GM19328 (cell line): ENCODE data around the gene ZSCAN21.

Experiments used
- ATAC-seq: cut with Tn5 transposase; IDR thresholded peaks from one replicate; pipeline ENCODE4 v1.9.1; 2021; ENCODE audit warnings: mild to moderate bottlenecking, moderate library complexity; ENCODE audit not compliant: unreplicated experiment

ZSCAN21 gene

DNA sequence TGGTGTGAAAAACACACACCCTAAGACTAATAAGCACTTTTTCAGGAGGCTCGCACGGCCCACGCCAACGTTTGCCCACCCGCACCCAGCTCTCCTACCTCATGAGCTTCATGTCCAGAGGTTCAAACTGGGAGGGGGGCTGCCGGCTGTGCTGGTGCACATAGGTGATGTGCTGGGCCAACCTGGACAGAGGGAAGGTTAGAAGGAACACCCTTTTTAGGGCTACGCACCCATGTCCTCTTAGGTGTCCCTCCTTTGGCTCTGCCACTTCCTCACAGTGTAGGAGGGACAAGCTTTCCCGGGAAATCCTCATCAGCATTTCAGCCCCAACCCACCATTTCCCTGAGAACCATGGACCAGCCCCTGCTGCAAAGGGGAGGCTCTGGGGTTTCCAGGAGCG lies 45.7 kb downstream of the ZSCAN21 start:
- no peak for ATAC-seq

- ATAC-seq, result no peak
Observed at GRCh38 chr7:100095704-100096103, 46.1 kb downstream of the ZSCAN21 start.

DNA sequence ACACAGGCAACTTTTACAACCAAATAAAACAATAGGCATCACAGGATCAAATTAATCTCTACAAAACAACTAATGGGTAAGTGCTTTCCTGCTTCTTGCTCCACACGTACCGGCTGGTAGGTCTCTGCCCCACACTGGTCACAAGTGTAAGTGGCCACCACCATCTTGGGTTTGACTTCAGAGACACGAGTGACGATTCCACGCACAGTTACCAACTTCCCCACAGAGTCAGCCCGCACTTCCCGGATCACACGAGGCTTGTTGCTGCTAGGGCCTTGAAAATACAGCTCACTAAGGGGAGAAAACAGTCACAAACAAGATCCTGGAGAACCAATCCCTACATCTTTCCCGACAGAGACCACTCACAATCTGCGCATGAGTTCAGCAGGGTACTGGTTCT lies 49.3 kb downstream of the ZSCAN21 start:
- ATAC-seq, result no peak

DNA sequence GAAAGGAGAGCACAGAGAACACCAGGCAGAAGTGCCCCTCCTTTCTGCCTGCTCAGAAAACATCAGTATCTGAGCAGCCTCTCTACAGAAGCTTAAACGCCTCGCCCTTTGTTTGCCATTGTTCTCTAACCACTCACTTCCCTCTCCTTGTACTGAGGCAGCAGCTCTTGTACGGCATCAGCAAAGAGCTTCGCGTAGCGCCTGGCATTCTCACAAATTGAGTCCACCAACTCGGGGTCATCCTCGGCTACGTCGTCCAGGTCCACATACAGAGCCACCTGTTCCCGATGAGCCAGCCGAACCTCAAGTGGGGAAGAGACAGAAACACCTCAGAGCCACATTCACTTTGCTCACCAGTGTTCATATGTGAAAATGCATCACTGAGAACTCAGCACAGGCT lies 49.9 kb downstream of the ZSCAN21 start:
- no peak for ATAC-seq

GRCh38 chr7:100100420-100101015 lies 50.9 kb downstream of the ZSCAN21 start:
- peak; percentile 54 for ATAC-seq

DNA sequence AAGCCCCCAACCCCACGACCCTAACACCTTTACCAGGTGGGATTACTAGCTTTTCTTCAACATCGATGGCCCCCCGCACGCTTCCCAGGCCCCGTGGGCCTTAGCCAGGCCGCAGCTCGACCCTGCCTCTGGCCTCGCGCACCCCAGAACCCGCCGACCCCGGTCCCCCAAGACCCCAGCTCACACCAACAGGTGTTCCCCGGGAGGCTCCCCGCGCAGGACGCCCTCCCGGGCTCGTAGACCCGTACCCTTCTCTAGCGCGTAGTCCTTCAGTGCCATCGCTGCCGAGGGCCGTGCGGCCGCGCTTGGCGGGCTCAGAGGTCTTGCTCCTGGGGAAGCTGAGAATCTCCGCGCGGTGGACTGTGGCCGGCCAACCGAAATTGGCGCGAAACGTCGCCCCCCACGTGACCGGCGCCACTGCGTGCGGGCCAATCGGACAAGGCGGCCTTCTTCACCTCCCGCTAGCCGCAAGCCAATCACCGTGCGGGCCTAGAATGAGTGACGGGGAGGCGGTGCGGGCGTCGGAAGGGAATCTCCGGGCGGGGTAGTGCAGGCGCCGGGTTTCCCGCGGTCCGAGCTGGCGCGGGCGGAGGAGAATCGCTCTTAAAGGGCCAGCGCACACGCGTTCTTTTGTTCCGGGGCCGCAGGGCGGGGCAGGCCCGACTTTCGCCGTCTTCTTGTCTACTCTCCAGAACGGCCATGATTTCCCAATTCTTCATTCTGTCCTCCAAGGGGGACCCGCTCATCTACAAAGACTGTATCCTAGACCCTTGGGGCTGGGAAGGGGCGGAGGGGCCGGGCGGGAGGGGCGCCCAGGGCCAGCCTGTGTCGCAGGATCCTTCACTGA lies 51.7 kb downstream of the ZSCAN21 start, which contains the start of the genes AP4M1 and MCM7:
Gene AP4M1 (plus strand): TSS at position 628 of the 847 bp plus-strand sequence. CDS start 72 bp downstream, at position 700.
Gene MCM7 (minus strand): TSS at position 382 of the 847 bp plus-strand sequence. CDS start 103 bp downstream, at position 279.
- ATAC-seq, result peak; percentile 80

DNA sequence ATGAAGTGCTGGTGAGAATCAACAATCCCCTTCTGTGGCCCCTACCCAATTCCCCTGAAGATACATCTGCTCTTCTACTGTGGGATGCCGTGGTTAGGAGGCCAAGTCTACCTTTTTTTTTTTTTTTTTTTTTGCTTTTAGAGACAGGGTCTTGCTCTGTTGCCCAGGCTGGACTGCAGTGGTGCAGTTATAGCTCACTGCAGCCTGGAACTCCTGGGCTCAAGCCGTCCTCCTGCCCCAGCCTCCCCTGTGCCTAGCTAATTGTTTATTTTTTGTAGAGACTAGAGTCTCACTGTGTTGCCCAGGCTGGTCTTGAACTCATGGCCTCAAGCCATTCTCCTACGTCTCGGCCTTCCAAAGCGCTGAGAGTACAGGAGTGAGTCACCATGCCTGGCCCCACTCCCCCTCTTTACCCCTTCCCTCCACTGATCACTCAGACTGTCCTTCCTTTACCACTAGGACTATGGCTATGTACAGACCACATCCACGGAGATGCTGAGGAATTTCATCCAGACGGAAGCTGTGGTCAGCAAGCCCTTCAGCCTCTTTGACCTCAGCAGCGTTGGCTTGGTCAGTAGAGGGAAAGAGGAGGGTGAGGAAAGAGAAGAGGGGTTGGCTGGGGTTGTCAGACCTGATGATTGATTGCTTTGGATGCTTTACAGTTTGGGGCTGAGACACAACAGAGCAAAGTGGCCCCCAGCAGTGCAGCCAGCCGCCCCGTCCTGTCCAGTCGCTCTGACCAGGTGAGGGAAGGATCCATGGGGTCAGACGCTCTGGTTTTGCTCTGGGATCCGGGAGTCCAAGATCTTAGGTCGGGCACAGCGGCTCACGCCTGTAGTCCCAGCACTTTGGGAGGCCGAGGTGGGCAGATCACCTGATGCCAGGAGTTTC lies 53.6 kb downstream of the ZSCAN21 start:
- ATAC-seq, result no peak

DNA sequence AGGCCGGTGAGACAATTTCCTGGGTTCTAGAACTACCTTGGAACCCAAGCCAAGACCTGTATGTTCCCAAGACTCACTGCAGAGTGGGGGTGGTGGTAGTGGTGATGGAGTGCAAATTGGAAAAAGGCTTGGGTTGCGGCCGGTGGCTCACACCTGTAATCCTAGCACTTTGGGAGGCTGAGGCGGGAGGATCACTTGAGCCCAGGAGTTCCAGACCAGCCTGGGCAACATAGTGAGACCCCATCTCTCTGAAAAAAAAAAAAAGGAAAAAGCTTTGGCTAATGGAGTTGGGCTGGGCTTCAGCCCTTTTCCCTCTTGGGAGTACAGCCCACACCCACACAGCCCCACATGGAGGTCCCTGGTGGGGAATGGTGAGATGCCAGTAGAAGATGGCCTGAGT lies 56.0 kb downstream of the ZSCAN21 start:
- no peak for ATAC-seq

- ATAC-seq, result no peak
Observed at GRCh38 chr7:100106633-100107032, 57.1 kb downstream of the ZSCAN21 start.

DNA sequence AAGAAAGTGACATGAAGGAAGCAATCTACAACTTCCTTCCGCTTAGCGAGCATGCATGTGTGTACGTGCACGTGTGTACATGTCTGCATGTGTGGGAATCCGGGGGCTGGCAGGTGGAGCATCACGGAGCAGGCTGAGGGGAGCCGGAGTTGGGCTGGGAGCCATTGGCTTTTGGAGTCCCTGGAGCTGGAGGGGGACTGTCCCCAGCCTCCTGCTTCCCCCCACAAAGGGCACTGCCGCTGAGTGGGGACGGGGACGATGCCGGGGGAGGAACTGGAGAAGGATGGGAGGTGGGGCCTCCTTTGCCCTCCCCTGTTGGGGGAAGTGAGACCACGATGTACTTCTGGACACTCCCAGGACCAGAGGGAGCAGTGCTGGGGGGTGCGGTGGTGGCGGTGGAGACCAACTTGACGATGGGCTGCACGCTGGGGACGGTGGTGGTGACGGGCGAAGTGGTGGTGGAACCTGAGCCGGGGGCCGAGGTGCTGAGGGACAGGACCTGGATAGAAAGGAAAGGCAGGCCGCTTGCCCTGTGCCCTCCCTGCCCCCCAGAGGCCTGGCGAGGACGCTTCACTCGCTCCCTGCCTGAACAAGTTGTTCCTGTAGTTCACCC lies 57.7 kb downstream of the ZSCAN21 start:
- ATAC-seq, result no peak

DNA sequence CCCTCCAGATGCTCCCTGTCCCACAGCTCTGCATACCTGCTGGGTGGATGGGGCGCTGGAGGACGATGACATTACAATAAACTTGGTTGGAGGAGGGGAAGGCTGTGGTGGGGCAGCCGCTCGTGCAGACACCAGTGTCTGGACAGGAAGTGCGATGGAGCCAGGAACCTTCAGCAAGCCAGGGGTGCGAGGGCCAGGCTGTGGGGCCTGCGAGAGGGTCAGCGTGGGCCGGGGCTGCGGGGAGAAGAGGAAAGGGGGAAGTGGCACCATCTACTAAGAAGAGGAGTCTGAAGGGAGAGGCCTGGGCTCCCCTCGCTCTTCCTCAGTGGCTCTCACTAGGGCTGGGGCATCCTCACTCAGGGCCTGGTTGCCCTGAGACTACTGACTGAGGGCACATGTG lies 58.3 kb downstream of the ZSCAN21 start:
- no peak for ATAC-seq

- no peak for ATAC-seq
Observed at GRCh38 chr7:100109521-100110163, 60.1 kb downstream of the ZSCAN21 start.

- ATAC-seq, result no peak
Observed at GRCh38 chr7:100111156-100111555, 61.6 kb downstream of the ZSCAN21 start.

DNA sequence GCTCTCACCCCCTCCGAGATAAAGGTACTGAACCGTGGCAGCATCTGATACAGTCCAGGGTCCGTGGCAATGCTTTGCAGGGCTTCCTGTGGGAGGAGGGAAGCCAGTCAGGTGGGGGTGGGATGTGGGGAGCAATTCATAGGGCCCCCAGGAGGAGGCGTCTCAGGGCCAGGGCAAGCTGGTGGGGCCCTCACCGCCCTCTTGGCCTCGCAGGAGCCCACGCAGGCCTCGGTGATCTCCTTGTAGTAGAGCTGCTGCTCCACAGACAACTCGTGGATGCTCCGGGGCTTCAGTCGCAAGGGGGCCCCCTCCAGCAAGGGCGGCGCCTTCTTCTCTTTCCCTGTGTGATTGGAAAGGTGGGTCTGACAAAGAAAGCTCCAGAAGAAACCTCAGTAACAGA lies 62.3 kb downstream of the ZSCAN21 start:
- ATAC-seq, result no peak
